ENCODE measurements around the gene SERINC5. TPM values are rescaled to one million over a fixed set of nuclear protein-coding genes. Genes with fewer than 3 reads are reported as not detected.
"Not testable (repeated sequence)": the region's sequence is repeated elsewhere in the genome, so short reads cannot be mapped to it uniquely, and the experiment has no call there.

SERINC5 gene
- total RNA-seq, 2 experiments from 2014 or later, result 85.7 to 88.8 TPM

DNA sequence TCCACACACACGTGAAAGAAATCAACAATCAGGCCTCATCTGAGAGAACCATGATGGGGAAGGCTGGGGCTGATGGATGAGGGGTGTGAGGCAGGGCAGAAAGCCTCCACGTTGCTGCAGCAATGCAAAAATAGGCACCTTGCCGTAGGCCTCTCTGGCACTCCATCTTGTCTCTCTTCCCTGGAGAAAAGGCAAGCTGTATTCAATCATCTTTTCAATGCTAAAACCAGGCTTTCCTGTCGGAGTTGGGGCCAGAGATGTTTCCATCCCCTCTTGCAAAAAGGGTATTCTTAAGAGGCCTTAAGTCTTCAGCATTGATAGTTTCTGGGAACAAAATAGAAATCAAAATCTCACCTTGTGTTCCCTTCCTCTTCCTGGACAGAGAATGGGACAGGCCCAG is 139.8 kb downstream of the SERINC5 start:
- Mint-ChIP-seq H3K36me3 (ENCODE audit: low read depth) (peaks cover 72% of the 10 kb centered on the region), H3K4me3 (no peak overlapping the region), H3K27ac (no peak overlapping the region), H3K4me1 (peaks cover 30% of the 10 kb centered on the region), H3K27me3 (no peaks in the 10 kb centered on the region), H3K9me3 (peaks cover 27% of the 10 kb centered on the region)
- CTCF ChIA-PET, result interaction anchor here (0.6 to 1.5 kb wide), 2 partner anchors 25 to 146 kb away, joined by 4 to 6 read pairs; no protein-coding TSS in a partner anchor
- DNase-seq, result no peak
- POLR2A ChIA-PET, result no interaction called here

DNA sequence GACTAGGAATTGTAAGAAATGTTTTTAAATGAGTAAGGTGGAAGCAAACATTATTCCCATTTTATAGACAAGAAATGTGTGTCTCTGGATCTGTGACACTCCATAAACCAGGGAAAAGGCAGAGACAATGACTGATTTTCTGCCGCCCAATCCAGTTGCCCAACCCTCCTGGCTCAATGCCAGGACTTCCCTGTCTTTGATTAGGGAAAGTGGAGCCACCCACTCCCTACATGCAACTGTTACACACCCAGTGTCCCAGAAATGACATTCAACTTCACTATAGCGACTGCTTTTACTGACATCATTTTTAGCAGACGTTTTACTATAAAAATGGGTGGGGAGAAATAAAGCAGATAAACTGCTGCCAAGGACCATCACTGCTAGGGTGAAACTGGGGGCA is 141.0 kb downstream of the SERINC5 start:
- POLR2A ChIA-PET, result no interaction called here
- Mint-ChIP-seq H3K27me3 (no peaks in the 10 kb centered on the region), H3K36me3 (ENCODE audit: low read depth) (peaks cover 68% of the 10 kb centered on the region), H3K27ac (no peak overlapping the region), H3K9me3 (peaks cover 27% of the 10 kb centered on the region), H3K4me3 (no peak overlapping the region), H3K4me1 (peaks cover 30% of the 10 kb centered on the region)
- DNase-seq, result no peak
- CTCF ChIA-PET, result no interaction called here

GRCh38 chr5:80111376-80111990 is 144.4 kb downstream of the SERINC5 start:
- Mint-ChIP-seq H3K4me1 (peaks cover 13% of the 10 kb centered on the region), H3K36me3 (ENCODE audit: low read depth) (peaks cover 48% of the 10 kb centered on the region), H3K9me3 (peaks cover 17% of the 10 kb centered on the region)
- DNase-seq, H3K27me3 Mint-ChIP-seq, H3K27ac Mint-ChIP-seq, POLR2A ChIA-PET, H3K4me3 Mint-ChIP-seq, CTCF ChIA-PET: not testable (repeated sequence)

- H3K27me3 Mint-ChIP-seq, result no peaks in the 10 kb centered on the region
- H3K9me3 Mint-ChIP-seq, result peaks cover 16% of the 10 kb centered on the region
- ChIA-PET CTCF (interaction anchor here (0.8 to 1.4 kb wide), 5 partner anchors 9 to 16 kb away, joined by 3 to 4 read pairs (median 3); no protein-coding TSS in a partner anchor), POLR2A (no interaction called here)
- peaks cover 35% of the 10 kb centered on the region for H3K36me3 Mint-ChIP-seq (ENCODE audit: low read depth)
- H3K27ac Mint-ChIP-seq, result no peak overlapping the region
- DNase-seq, result no peak
- no peak overlapping the region for H3K4me3 Mint-ChIP-seq
- H3K4me1 Mint-ChIP-seq, result peaks cover 12% of the 10 kb centered on the region
These were observed 146.0 kb downstream of the SERINC5 start for GRCh38 chr5:80109646-80110478.

DNA sequence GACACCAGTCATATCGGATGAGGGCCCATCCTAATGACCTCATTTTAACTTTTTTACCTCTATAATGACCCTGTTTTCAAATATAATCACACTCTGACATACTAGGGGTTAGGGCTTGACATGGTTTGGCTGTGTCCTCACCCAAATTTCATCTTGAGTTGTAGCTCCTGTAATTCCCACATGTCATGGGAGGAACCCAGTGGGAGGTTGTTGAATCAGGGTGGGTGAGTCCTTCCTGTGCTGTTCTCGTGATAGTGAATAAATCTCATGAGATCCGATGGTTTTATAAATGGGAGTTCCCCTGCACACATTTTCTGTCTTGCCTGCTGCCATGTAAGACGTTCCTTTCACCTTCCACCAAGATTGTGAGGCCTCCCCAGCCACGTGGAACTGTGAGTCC is 148.9 kb downstream of the SERINC5 start:
- Mint-ChIP-seq H3K27me3 (no peaks in the 10 kb centered on the region), H3K4me1 (peaks cover 20% of the 10 kb centered on the region), H3K9me3 (peaks cover 7% of the 10 kb centered on the region), H3K27ac (no peak overlapping the region), H3K4me3 (no peak overlapping the region), H3K36me3 (ENCODE audit: low read depth) (peaks cover 16% of the 10 kb centered on the region)
- POLR2A ChIA-PET, result no interaction called here
- no peak for DNase-seq
- CTCF ChIA-PET, result interaction anchor here (0.9 to 1.5 kb wide), 4 partner anchors 10 to 16 kb away, joined by 3 to 5 read pairs (median 3); no protein-coding TSS in a partner anchor

DNA sequence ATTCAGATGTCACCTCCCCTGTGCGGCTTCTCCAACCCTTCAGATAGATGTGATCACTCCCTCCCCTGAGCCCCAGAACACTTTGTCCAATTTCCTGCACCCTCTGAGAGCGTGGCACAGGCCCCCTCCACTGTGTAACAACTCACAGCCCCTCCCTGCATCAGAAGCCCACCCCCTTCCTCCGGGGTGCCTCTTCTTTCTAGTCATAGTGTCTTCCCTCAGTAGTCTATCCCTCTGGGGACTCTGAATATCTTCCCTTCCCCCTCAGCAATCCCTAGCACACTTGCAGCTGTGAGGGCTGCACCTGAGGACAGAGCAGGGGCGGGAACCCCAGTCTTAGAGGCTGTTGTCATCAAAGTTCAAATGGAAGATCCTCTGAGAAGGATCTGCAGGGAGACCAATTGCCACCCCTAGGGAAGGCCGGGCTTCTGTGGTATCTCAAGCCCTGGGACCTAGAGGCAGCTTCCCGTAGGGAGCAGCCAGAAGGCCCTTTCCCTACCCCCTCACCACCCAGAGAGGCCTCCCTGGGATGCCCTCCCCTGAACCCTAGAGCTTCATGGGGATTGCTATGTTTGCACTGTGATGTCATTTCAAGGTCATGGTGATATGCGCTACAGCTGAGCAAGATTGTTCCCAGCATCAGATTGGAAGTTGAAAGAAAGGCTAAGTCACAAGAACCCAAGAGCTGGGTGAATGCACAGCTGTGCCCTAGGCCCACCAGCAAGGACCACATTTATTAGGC is 150.0 kb downstream of the SERINC5 start:
- H3K36me3 Mint-ChIP-seq (ENCODE audit: low read depth), result peaks cover 13% of the 10 kb centered on the region
- H3K4me1 Mint-ChIP-seq, result peaks cover 20% of the 10 kb centered on the region
- peaks cover 7% of the 10 kb centered on the region for H3K9me3 Mint-ChIP-seq
- no peak for DNase-seq
- POLR2A ChIA-PET, result no interaction called here
- no peak overlapping the region for H3K27ac Mint-ChIP-seq
- CTCF ChIA-PET, result interaction anchor here (0.6 to 1.5 kb wide), 5 partner anchors 9 to 25 kb away, joined by 3 to 5 read pairs (median 3); no protein-coding TSS in a partner anchor
- H3K4me3 Mint-ChIP-seq, result no peak overlapping the region
- no peaks in the 10 kb centered on the region for H3K27me3 Mint-ChIP-seq

- Mint-ChIP-seq H3K27ac (no peak overlapping the region), H3K4me1 (peaks cover 20% of the 10 kb centered on the region), H3K9me3 (peaks cover 7% of the 10 kb centered on the region), H3K27me3 (no peaks in the 10 kb centered on the region), H3K4me3 (no peak overlapping the region), H3K36me3 (ENCODE audit: low read depth) (peaks cover 14% of the 10 kb centered on the region)
- POLR2A ChIA-PET, result no interaction called here
- CTCF ChIA-PET, result interaction anchor here (0.5 to 1.0 kb wide), 2 partner anchors 30 to 769 kb away, joined by 3 read pairs; no protein-coding TSS in a partner anchor
- no peak for DNase-seq
These were observed 152.5 kb downstream of the SERINC5 start for GRCh38 chr5:80103371-80103770.

- no peak overlapping the region for H3K4me3 Mint-ChIP-seq
- H3K36me3 Mint-ChIP-seq (ENCODE audit: low read depth), result peaks cover 15% of the 10 kb centered on the region
- peaks cover 7% of the 10 kb centered on the region for H3K9me3 Mint-ChIP-seq
- no peaks in the 10 kb centered on the region for H3K27me3 Mint-ChIP-seq
- no peak overlapping the region for H3K27ac Mint-ChIP-seq
- ChIA-PET CTCF (interaction anchor here (0.5 to 0.7 kb wide), 3 partner anchors 230 to 386 kb away, joined by 3 read pairs; no protein-coding TSS in a partner anchor), POLR2A (no interaction called here)
- no peak for DNase-seq
- peaks cover 25% of the 10 kb centered on the region for H3K4me1 Mint-ChIP-seq
These were observed 153.9 kb downstream of the SERINC5 start for GRCh38 chr5:80101993-80102392.

GRCh38 chr5:80097451-80097850 is 158.4 kb downstream of the SERINC5 start:
- Mint-ChIP-seq H3K36me3 (ENCODE audit: low read depth) (peaks cover 17% of the 10 kb centered on the region), H3K27ac (no peak overlapping the region), H3K27me3 (no peaks in the 10 kb centered on the region), H3K9me3 (no peaks in the 10 kb centered on the region), H3K4me1 (peaks cover 26% of the 10 kb centered on the region), H3K4me3 (no peak overlapping the region)
- ChIA-PET CTCF (interaction anchor here (0.9 to 1.8 kb wide), 4 partner anchors 9 to 210 kb away, joined by 3 to 5 read pairs (median 4); no protein-coding TSS in a partner anchor), POLR2A (no interaction called here)
- no peak for DNase-seq

- no peak for DNase-seq
- ChIA-PET CTCF (interaction anchor here (0.6 to 6.3 kb wide), 5 partner anchors 10 to 237 kb away, joined by 3 to 67 read pairs (median 7); no protein-coding TSS in a partner anchor), POLR2A (no interaction called here)
- Mint-ChIP-seq H3K9me3 (no peaks in the 10 kb centered on the region), H3K36me3 (ENCODE audit: low read depth) (peaks cover 17% of the 10 kb centered on the region), H3K4me1 (peaks cover 34% of the 10 kb centered on the region), H3K27me3 (no peaks in the 10 kb centered on the region), H3K27ac (no peak overlapping the region), H3K4me3 (no peak overlapping the region)
These were observed 161.6 kb downstream of the SERINC5 start for GRCh38 chr5:80094236-80094738.

DNA sequence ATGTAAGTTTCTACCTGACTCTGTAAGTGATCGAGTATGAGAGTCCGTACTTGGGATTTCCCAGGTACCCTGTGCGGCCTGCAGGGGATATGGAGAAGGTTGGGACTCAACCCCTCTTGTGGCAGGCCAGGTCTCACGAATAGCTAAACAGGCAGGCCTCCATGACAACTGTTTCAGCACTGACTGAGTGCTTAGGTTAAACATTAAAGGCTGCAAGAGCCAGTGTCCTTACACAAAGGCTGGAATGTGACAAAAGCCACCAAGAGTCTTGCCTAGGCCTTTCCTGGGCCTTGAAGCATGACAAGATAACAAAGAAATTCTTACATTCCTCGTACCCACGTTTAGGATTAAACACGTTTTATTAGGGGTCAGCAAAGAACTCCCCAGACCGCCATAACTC is 162.1 kb downstream of the SERINC5 start:
- H3K36me3 Mint-ChIP-seq (ENCODE audit: low read depth), result peaks cover 17% of the 10 kb centered on the region
- H3K27me3 Mint-ChIP-seq, result no peaks in the 10 kb centered on the region
- H3K4me1 Mint-ChIP-seq, result peaks cover 34% of the 10 kb centered on the region
- peak overlapping the region; percentile 88 for H3K27ac Mint-ChIP-seq
- CTCF ChIA-PET, result interaction anchor here (0.6 to 6.3 kb wide), 4 partner anchors 10 to 239 kb away, joined by 3 to 67 read pairs (median 12); no protein-coding TSS in a partner anchor
- no peak overlapping the region for H3K4me3 Mint-ChIP-seq
- no peak for DNase-seq
- no peaks in the 10 kb centered on the region for H3K9me3 Mint-ChIP-seq
- POLR2A ChIA-PET, result no interaction called here

GRCh38 chr5:80092486-80093107 is 163.3 kb downstream of the SERINC5 start:
- CTCF ChIA-PET, result interaction anchor here (0.6 to 6.3 kb wide), 13 partner anchors 8 to 572 kb away, joined by 3 to 67 read pairs (median 4); partner anchors contain the start of gene SERINC5
- Mint-ChIP-seq H3K27me3 (no peaks in the 10 kb centered on the region), H3K9me3 (no peaks in the 10 kb centered on the region), H3K4me1 (peaks cover 32% of the 10 kb centered on the region), H3K36me3 (ENCODE audit: low read depth) (peaks cover 15% of the 10 kb centered on the region), H3K27ac (peak overlapping the region; percentile 88), H3K4me3 (no peak overlapping the region)
- POLR2A ChIA-PET, result no interaction called here
- DNase-seq, result no peak
